Measurements from ENCODE around the gene GALNT17. TPM values are rescaled to one million over a fixed set of nuclear protein-coding genes. Genes with fewer than 3 reads are reported as not detected.

GALNT17 gene
- total RNA-seq, 6 donors from 2014 or later = 5.3 to 26.2 (median 10.1) TPM

GRCh38 chr7:71616217-71616616 is 484.3 kb downstream of the GALNT17 start:
- TF ChIP-seq POLR2AphosphoS5 (IDR thresholded peaks at IDR 0.05) (no peak), EP300 (IDR thresholded peaks at IDR 0.05) (no peak), CTCF (IDR thresholded peaks at IDR 0.05) (no peak), POLR2A (IDR thresholded peaks at IDR 0.05) (no peak)
- 86 to 95% methylated on average over 3 of the region's 3 CpGs for WGBS, 2 donors
- Histone ChIP-seq H3K4me3 (no peak overlapping the region), H3K27ac (no peak overlapping the region), H3K9me3 (no peaks in the 10 kb centered on the region), H3K36me3 (no peaks in the 10 kb centered on the region), H3K4me1 (peaks cover 0 to 9% (median 2%) of the 10 kb centered on the region in 4 donors), H3K27me3 (no peaks in the 10 kb centered on the region)
- ATAC-seq (ENCODE audit: low FRiP score in 2 of 2) (no peak), DNase-seq (no peak)

GRCh38 chr7:71618278-71618677 is 486.3 kb downstream of the GALNT17 start:
- Histone ChIP-seq H3K4me3 (no peak overlapping the region), H3K9me3 (no peaks in the 10 kb centered on the region), H3K36me3 (no peaks in the 10 kb centered on the region), H3K4me1 (peaks cover 0 to 8% (median 2%) of the 10 kb centered on the region in 4 donors), H3K27me3 (no peaks in the 10 kb centered on the region), H3K27ac (no peak overlapping the region)
- no peak for DNase-seq
- no peak for ATAC-seq (ENCODE audit: low FRiP score in 2 of 2)
- 55 to 56% methylated on average over 2 of the region's 2 CpGs for WGBS, 2 donors
- TF ChIP-seq EP300 (IDR thresholded peaks at IDR 0.05) (no peak), POLR2AphosphoS5 (IDR thresholded peaks at IDR 0.05) (no peak), POLR2A (IDR thresholded peaks at IDR 0.05) (no peak), CTCF (IDR thresholded peaks at IDR 0.05) (no peak)

GRCh38 chr7:71625545-71625944 is 493.6 kb downstream of the GALNT17 start:
- H3K4me3 ChIP-seq = no peak overlapping the region
- H3K9me3 ChIP-seq = no peaks in the 10 kb centered on the region
- ATAC-seq (ENCODE audit: low FRiP score in 2 of 2) (no peak), DNase-seq (no peak)
- no peaks in the 10 kb centered on the region for H3K27me3 ChIP-seq
- no peak overlapping the region for H3K27ac ChIP-seq
- H3K36me3 ChIP-seq = no peaks in the 10 kb centered on the region
- no peak for TF ChIP-seq CTCF (IDR thresholded peaks at IDR 0.05)
- TF ChIP-seq POLR2AphosphoS5 (IDR thresholded peaks at IDR 0.05) = no peak
- no peak for TF ChIP-seq POLR2A (IDR thresholded peaks at IDR 0.05)
- TF ChIP-seq EP300 (IDR thresholded peaks at IDR 0.05) = no peak
- H3K4me1 ChIP-seq = no peaks in the 10 kb centered on the region
- 72 to 73% methylated on average over 4 of the region's 4 CpGs for WGBS, 2 donors

DNA sequence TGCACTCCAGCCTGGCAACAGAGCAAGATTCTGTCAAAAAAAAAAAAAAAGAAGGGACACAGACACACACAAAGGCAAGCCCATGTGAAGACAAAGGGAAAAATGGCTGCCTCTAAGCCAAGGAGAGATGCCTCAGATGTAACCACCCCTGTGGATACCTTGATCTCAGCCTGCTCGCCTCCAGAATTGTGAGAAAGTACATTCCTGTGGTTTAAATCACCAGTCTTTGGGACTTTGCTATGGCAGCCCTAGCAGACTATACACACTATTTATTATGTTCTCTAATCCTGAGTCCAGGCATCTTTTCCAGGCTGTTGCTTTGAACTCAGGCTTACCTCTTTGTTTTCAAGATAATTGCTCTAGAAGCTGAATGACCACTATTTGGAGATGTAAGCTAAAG is 494.3 kb downstream of the GALNT17 start:
- Histone ChIP-seq H3K27me3 (no peaks in the 10 kb centered on the region), H3K36me3 (no peaks in the 10 kb centered on the region), H3K4me3 (no peak overlapping the region), H3K4me1 (no peaks in the 10 kb centered on the region), H3K27ac (no peak overlapping the region), H3K9me3 (no peaks in the 10 kb centered on the region)
- DNase-seq (no peak), ATAC-seq (ENCODE audit: low FRiP score in 2 of 2) (no peak)
- 71 to 88% methylated on average over 1 of the region's 1 CpG for WGBS, 2 donors
- TF ChIP-seq POLR2AphosphoS5 (IDR thresholded peaks at IDR 0.05) (no peak), CTCF (IDR thresholded peaks at IDR 0.05) (no peak)

- no peaks in the 10 kb centered on the region for H3K27me3 ChIP-seq
- DNase-seq (no peak), ATAC-seq (ENCODE audit: low FRiP score in 2 of 2) (no peak)
- no peaks in the 10 kb centered on the region for H3K36me3 ChIP-seq
- TF ChIP-seq POLR2AphosphoS5 (IDR thresholded peaks at IDR 0.05) (no peak), CTCF (IDR thresholded peaks at IDR 0.05) (no peak), EP300 (IDR thresholded peaks at IDR 0.05) (no peak), POLR2A (IDR thresholded peaks at IDR 0.05) (no peak)
- no peaks in the 10 kb centered on the region for H3K9me3 ChIP-seq
- H3K4me1 ChIP-seq = no peaks in the 10 kb centered on the region
- H3K4me3 ChIP-seq = no peak overlapping the region
- 68 to 70% methylated on average over 7 of the region's 7 CpGs for WGBS, 2 donors
- no peak overlapping the region for H3K27ac ChIP-seq
Measured at GRCh38 chr7:71627651-71628050, 495.7 kb downstream of the GALNT17 start.

Data from upper lobe of left lung (tissue), 6 donors.